Kidney (tissue), 14 donors: ENCODE measurements around the gene HRH1. TPM values are rescaled to one million over a fixed set of nuclear protein-coding genes. Genes with fewer than 3 reads are reported as not detected.
"Not testable (repeated sequence)": the region's sequence is repeated elsewhere in the genome, so short reads cannot be mapped to it uniquely, and the experiment has no call there.

Experiments used
- DNase-seq, 5 donors: peaks; one replicate each; pipeline ENCODE4 v3.0.0-alpha.2; 2013 to 2020
- FAIRE-seq: peaks from 2 replicates; lab custom pipeline; 2012; peaks lifted over from hg19 to GRCh38; lab: Jason Lieb, UNC
- H3K27ac ChIP-seq, 2 donors: one replicate each; pipeline ENCODE4 v1.7.0; 2013; ENCODE audit warnings: low read depth in 2 of 2, low read length in 2 of 2, inconsistent platforms in 1 of 2
- H3K27me3 ChIP-seq: one replicate; pipeline ENCODE4 v1.7.1; 2013; ENCODE audit warnings: low read length, inconsistent platforms; ENCODE audit not compliant: control insufficient read depth, insufficient read depth
- H3K36me3 ChIP-seq, 3 donors: one replicate each; pipeline versions ENCODE4 v1.7.0 to v1.7.1; 2013; ENCODE audit warnings: low read length in 3 of 3, control low read depth in 1 of 3, inconsistent platforms in 1 of 3; ENCODE audit not compliant: insufficient read depth in 3 of 3, control insufficient read depth in 2 of 3
- H3K4me1 ChIP-seq, 3 donors: one replicate each; pipeline versions ENCODE4 v1.7.0 to v1.7.1; 2013; ENCODE audit warnings: low read length in 3 of 3, inconsistent platforms in 1 of 3, low read depth in 1 of 3; ENCODE audit not compliant: control insufficient read depth in 2 of 3, insufficient read depth in 2 of 3
- H3K4me3 ChIP-seq, 3 donors: one replicate each; pipeline versions ENCODE4 v1.7.0 to v1.8.1; 2013; ENCODE audit warnings: low read length in 3 of 3, control low read depth in 1 of 3, inconsistent platforms in 1 of 3
- H3K9ac ChIP-seq, 3 donors: one replicate each; pipeline versions ENCODE4 v1.7.0 to v1.7.1; 2013; ENCODE audit warnings: low read length in 3 of 3, control low read depth in 1 of 3, inconsistent platforms in 1 of 3
- H3K9me3 ChIP-seq, 3 donors: one replicate each; pipeline versions ENCODE4 v1.7.0 to v1.7.1; 2013; ENCODE audit warnings: low read length in 3 of 3, control low read depth in 1 of 3, inconsistent platforms in 1 of 3; ENCODE audit not compliant: control insufficient read depth in 2 of 3, insufficient read depth in 1 of 3
- CTCF ChIP-seq: IDR thresholded peaks from 3 replicates; pipeline ENCODE4 v1.5.1; 2012; ENCODE audit warnings: mild to moderate bottlenecking, moderate library complexity, borderline replicate concordance; ENCODE audit not compliant: insufficient read depth; ENCODE audit errors: extremely low read depth
- intact Hi-C: fragments of 100-400 bp; cut with DNase I; formaldehyde crosslinking; loops from one replicate; pipeline ENCODE4 v1.11.1; 2022
- polyA plus RNA-seq: library from polyadenylated mRNA; stranded (reverse); fragments of 350-450 nt; fragmentation: Illumina TruSeq; extraction: RNeasy Lipid Tissue Mini Kit (QIAGEN cat#74804); gene quantifications from one replicate; pipeline ENCODE4 v1.2.3, GENCODE V29; 2014; ENCODE audit warnings: low read depth, low replicate concordance; ENCODE audit not compliant: insufficient read depth
- total RNA-seq: library from RNA; stranded (reverse); fragmentation: NEBNext Ultra II Directional; extraction: Animal tissue kit (Norgen Biotek cat#: 25700); gene quantifications from one replicate; pipeline ENCODE4 v1.2.1, GENCODE V29; 2021
- donor health status: control.
- donor health status: control.
- donor health status: control.
- donor health status: control.
- donor health status: control.
- donor health status: DM: yes; HTN: yes; CAD: no.
- donor health status: Normal renal cell carcinoma (clear cell type).

Gene HRH1
- total and polyA plus RNA-seq, 2 donors from 2014 or later = 1.9 to 32.3 TPM

DNA sequence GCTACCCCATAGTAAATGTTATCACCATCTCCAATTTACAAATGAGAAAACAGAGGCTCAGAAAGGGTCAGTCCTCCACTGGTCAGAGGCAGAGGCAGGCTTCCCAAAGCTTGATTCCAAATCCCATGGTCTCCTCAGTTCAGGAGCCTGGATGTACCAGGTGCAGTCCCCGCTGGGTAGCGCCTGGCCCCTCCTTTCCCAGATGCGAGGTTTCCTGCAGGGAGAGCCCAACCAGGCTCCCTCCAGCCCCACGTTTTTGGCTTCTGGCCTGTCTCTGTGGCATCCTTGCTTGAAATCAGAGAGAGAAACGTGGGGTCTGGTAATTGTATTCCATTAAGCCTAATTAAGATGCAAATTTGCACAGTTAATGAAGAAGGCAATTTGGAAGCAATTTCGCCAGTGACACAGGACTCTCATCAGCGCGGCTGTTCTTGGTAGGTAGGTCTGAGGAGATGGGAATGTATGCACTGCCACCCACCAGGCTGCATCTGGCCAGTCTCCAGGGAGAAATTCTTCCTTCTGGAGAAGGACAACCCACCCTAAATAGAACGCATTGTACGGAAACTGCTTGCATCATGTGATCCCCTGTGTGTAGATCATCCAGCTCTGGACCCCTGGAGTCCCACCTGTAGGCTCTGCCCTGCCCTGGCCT lies 50.5 kb downstream of the HRH1 start:
- no peaks in the 10 kb centered on the region for H3K9me3 ChIP-seq
- no peak for TF ChIP-seq CTCF
- intact Hi-C loops = no loop called here
- no peaks in the 10 kb centered on the region for H3K36me3 ChIP-seq
- peaks cover 0 to 3% (median 0%) of the 10 kb centered on the region in 3 donors for H3K4me1 ChIP-seq
- no peak overlapping the region for H3K9ac ChIP-seq
- no peaks in the 10 kb centered on the region for H3K27me3 ChIP-seq
- no peak overlapping the region for H3K27ac ChIP-seq
- no peak for FAIRE-seq
- DNase-seq = no peak
- no peak overlapping the region for H3K4me3 ChIP-seq

- not testable (repeated sequence) for H3K27ac ChIP-seq
Measured at GRCh38 chr3:11205881-11206280, 51.6 kb downstream of the HRH1 start.

DNA sequence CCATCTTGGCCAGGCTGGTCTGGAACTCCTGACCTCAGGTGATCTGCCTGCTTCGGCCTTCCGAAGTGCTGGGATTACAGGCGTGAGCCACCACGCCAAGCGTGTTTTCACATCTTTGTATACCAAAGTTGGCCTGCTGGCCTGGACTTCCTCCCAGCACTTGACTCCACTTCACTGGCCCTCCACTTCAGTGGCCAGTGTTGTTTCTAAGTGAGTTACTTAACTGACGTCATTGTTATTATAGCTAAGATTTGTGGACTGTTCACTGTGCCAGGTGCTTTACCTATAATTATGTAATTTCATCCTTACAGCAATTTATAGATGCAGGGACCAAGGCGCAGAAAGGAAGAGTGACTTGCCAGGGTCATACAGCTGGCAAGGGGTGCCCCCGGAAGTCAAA lies 52.0 kb downstream of the HRH1 start:
- no peaks in the 10 kb centered on the region for H3K36me3 ChIP-seq
- no peak overlapping the region for H3K27ac ChIP-seq
- no peak for TF ChIP-seq CTCF
- intact Hi-C loops = no loop called here
- FAIRE-seq (no peak), DNase-seq (no peak)
- no peaks in the 10 kb centered on the region for H3K4me1 ChIP-seq
- H3K9me3 ChIP-seq = no peaks in the 10 kb centered on the region
- H3K4me3 ChIP-seq = no peak overlapping the region
- no peak overlapping the region for H3K9ac ChIP-seq
- H3K27me3 ChIP-seq = no peaks in the 10 kb centered on the region

More at GRCh38 chr3:11205881-11206280, 51.6 kb downstream of the HRH1 start:
- H3K9ac ChIP-seq, FAIRE-seq, H3K4me3 ChIP-seq, intact Hi-C loops, H3K27me3 ChIP-seq, H3K4me1 ChIP-seq, DNase-seq, H3K36me3 ChIP-seq, H3K9me3 ChIP-seq: not testable (repeated sequence)

- no peaks in the 10 kb centered on the region for H3K27me3 ChIP-seq
- FAIRE-seq = no peak
- no peak overlapping the region for H3K27ac ChIP-seq
- intact Hi-C loops = no loop called here
- no peak overlapping the region for H3K9ac ChIP-seq
- no peak for DNase-seq
- H3K9me3 ChIP-seq = no peaks in the 10 kb centered on the region
- TF ChIP-seq CTCF = no peak
- no peaks in the 10 kb centered on the region for H3K4me1 ChIP-seq
- no peaks in the 10 kb centered on the region for H3K36me3 ChIP-seq
- no peak overlapping the region for H3K4me3 ChIP-seq
Measured at GRCh38 chr3:11206953-11207352, 52.7 kb downstream of the HRH1 start.
